IMR-90 (cell line): ENCODE measurements around the gene RPL10. TPM values are rescaled to one million over a fixed set of nuclear protein-coding genes. Genes with fewer than 3 reads are reported as not detected.
A peak's percentile ranks its signal among the peaks of the same experiment; 100 is the strongest.

ENCODE experiments used
- ATAC-seq: fragments of 200-7000 bp; cut with Tn5 transposase; 2 replicates; pipeline ENCODE4 v1.9.1; 2020; ENCODE audit warnings: low read depth, mild to moderate bottlenecking, moderate library complexity
- BruUV-seq: library from RNA; stranded (reverse); fragments of 400-500 nt; replicated peaks from 2 replicates; lab custom pipeline; 2021; lab: Mats Ljungman, UMichigan
- CTCF ChIA-PET: fragments of 300-600 bp; formaldehyde crosslinking; extraction: SDS; loops from one replicate; lab custom pipeline; 2021; ENCODE audit warnings: antibody characterized with exemption; lab: Yijun Ruan, JAX
- POLR2A ChIA-PET: fragments of 300-600 bp; sonication (Branson Sonifier 250); formaldehyde crosslinking; loops from one replicate; lab custom pipeline; 2022; ENCODE audit warnings: antibody characterized with exemption; ENCODE audit not compliant: unreplicated experiment; lab: Charles Lee
- DNase-seq: peaks from one replicate; pipeline ENCODE4 v3.0.0; 2013
- H2AFZ ChIP-seq: replicated peaks from 2 replicates; pipeline ENCODE3; 2013; ENCODE audit warnings: low read length, mild to moderate bottlenecking; ENCODE audit not compliant: poor library complexity
- H2AK5ac ChIP-seq: 2 replicates; pipeline ENCODE4 v1.6.1; 2013; ENCODE audit warnings: low read depth, low read length, inconsistent platforms
- H2AK9ac ChIP-seq: replicated peaks from 2 replicates; pipeline ENCODE3; 2013; ENCODE audit warnings: mild to moderate bottlenecking, low read depth, low read length, moderate library complexity; ENCODE audit not compliant: poor library complexity
- H2BK120ac ChIP-seq: 2 replicates; pipeline ENCODE4 v1.6.1; 2013; ENCODE audit warnings: low read depth, low read length, inconsistent platforms
- H2BK15ac ChIP-seq: 3 replicates; pipeline ENCODE4 v1.6.1; 2013; ENCODE audit warnings: low read depth, low read length, inconsistent platforms
- H2BK20ac ChIP-seq: 2 replicates; pipeline ENCODE4 v1.6.1; 2013; ENCODE audit warnings: low read depth, mild to moderate bottlenecking, inconsistent platforms, low read length, moderate library complexity
- H2BK5ac ChIP-seq: 2 replicates; pipeline ENCODE4 v1.6.1; 2013; ENCODE audit warnings: mild to moderate bottlenecking, low read depth, low read length, inconsistent platforms; ENCODE audit not compliant: poor library complexity, severe bottlenecking
- H3K14ac ChIP-seq: replicated peaks from 2 replicates; pipeline ENCODE4 v1.6.1; 2013; ENCODE audit warnings: low read depth, low read length, inconsistent platforms
- H3K18ac ChIP-seq: 2 replicates; pipeline ENCODE4 v1.6.1; 2013; ENCODE audit warnings: low read depth, low read length, control low read depth
- H3K23ac ChIP-seq: 2 replicates; pipeline ENCODE4 v1.6.1; 2013; ENCODE audit warnings: low read depth, low read length, inconsistent platforms
- H3K27ac ChIP-seq: 2 replicates; pipeline ENCODE4 v1.5.1; 2013; ENCODE audit warnings: mild to moderate bottlenecking, control low read depth, low read length; ENCODE audit not compliant: insufficient read depth
- H3K27me3 ChIP-seq: 2 replicates; pipeline ENCODE4 v1.6.1; 2013; ENCODE audit warnings: low read length; ENCODE audit not compliant: control insufficient read depth, insufficient read depth
- H3K36me3 ChIP-seq: 2 replicates; pipeline ENCODE4 v1.6.1; 2013; ENCODE audit warnings: low read length, mixed read lengths; ENCODE audit not compliant: control insufficient read depth, insufficient read depth
- H3K4ac ChIP-seq: 2 replicates; pipeline ENCODE4 v1.6.1; 2013; ENCODE audit warnings: low read depth, low read length, inconsistent platforms
- H3K4me1 ChIP-seq: 2 replicates; pipeline ENCODE4 v1.6.1; 2013; ENCODE audit warnings: low read length, mixed read lengths; ENCODE audit not compliant: control insufficient read depth, insufficient read depth
- H3K4me2 ChIP-seq: 2 replicates; pipeline ENCODE4 v1.6.1; 2013; ENCODE audit warnings: low read depth, mild to moderate bottlenecking, control low read depth, low read length, moderate library complexity
- H3K4me3 ChIP-seq: 2 replicates; pipeline ENCODE4 v1.5.1; 2013; ENCODE audit warnings: low read depth, mild to moderate bottlenecking, control low read depth, low read length, moderate library complexity; ENCODE audit not compliant: insufficient read depth
- H3K56ac ChIP-seq: 2 replicates; pipeline ENCODE4 v1.6.1; 2013; ENCODE audit warnings: low read length, inconsistent platforms; ENCODE audit not compliant: insufficient read depth; ENCODE audit errors: extremely low read depth
- H3K79me1 ChIP-seq, 2 experiments: 2 replicates each; pipeline ENCODE4 v1.6.1; 2013; ENCODE audit warnings: low read length in 2 of 2, inconsistent platforms in 1 of 2, low read depth in 1 of 2
- H3K9ac ChIP-seq: 2 replicates; pipeline ENCODE4 v1.6.1; 2013; ENCODE audit warnings: low read depth, low read length, control low read depth
- H3K9me1 ChIP-seq: 2 replicates; pipeline ENCODE4 v1.6.1; 2013; ENCODE audit warnings: low read length, inconsistent platforms; ENCODE audit not compliant: insufficient read depth
- H3K9me3 ChIP-seq: 2 replicates; pipeline ENCODE4 v1.6.1; 2013; ENCODE audit warnings: low read length; ENCODE audit not compliant: control insufficient read depth, insufficient read depth
- H4K20me1 ChIP-seq: 2 replicates; pipeline ENCODE4 v1.6.1; 2013; ENCODE audit warnings: low read length, inconsistent platforms; ENCODE audit not compliant: insufficient read depth
- H4K5ac ChIP-seq: 2 replicates; pipeline ENCODE4 v1.6.1; 2013; ENCODE audit warnings: mild to moderate bottlenecking, low read depth, low read length, control low read depth
- H4K8ac ChIP-seq, 2 experiments: 2 replicates each; pipeline ENCODE4 v1.6.1; 2013; ENCODE audit warnings: low read depth in 2 of 2, low read length in 2 of 2, control low read depth in 1 of 2, inconsistent platforms in 1 of 2
- H4K91ac ChIP-seq: 2 replicates; pipeline ENCODE4 v1.6.1; 2013; ENCODE audit warnings: low read depth, low read length, inconsistent platforms; ENCODE audit not compliant: insufficient read depth
- CEBPB ChIP-seq: IDR thresholded peaks from 2 replicates; pipeline ENCODE4 v1.6.1; 2012; ENCODE audit warnings: low read depth, low read length, improper control_type of control experiment
- CHD1 ChIP-seq: IDR thresholded peaks from 2 replicates; pipeline ENCODE4 v1.6.1; 2012; ENCODE audit warnings: low read depth, low read length, improper control_type of control experiment
- ELK1 ChIP-seq: fragments of 150-350 bp; IDR thresholded peaks from 2 replicates; pipeline ENCODE4 v1.6.1; 2016; ENCODE audit warnings: low read depth, mild to moderate bottlenecking, low read length, moderate library complexity, borderline replicate concordance
- MAFK ChIP-seq: IDR thresholded peaks from 2 replicates; pipeline ENCODE4 v1.6.1; 2012; ENCODE audit warnings: low read depth, low read length, improper control_type of control experiment
- MXI1 ChIP-seq: IDR thresholded peaks from 2 replicates; pipeline ENCODE4 v1.6.1; 2012; ENCODE audit warnings: low read depth, mild to moderate bottlenecking, low read length, moderate library complexity, borderline replicate concordance
- NFE2L2 ChIP-seq: fragments of 150-350 bp; IDR thresholded peaks from 2 replicates; pipeline ENCODE4 v1.6.1; 2016; ENCODE audit warnings: low read depth, mild to moderate bottlenecking, low read length
- POLR2A ChIP-seq: IDR thresholded peaks from 2 replicates; pipeline ENCODE4 v1.6.1; 2012; ENCODE audit warnings: mild to moderate bottlenecking, low read depth, low read length
- RAD21 ChIP-seq: IDR thresholded peaks from 2 replicates; pipeline ENCODE4 v1.6.1; 2012; ENCODE audit warnings: low read length, improper control_type of control experiment
- RCOR1 ChIP-seq: IDR thresholded peaks from 2 replicates; pipeline ENCODE4 v1.6.1; 2012; ENCODE audit warnings: mild to moderate bottlenecking, low read length, improper control_type of control experiment; ENCODE audit not compliant: insufficient replicate concordance
- RFX5 ChIP-seq: IDR thresholded peaks from 2 replicates; pipeline ENCODE4 v1.8.0; 2012; ENCODE audit warnings: low read depth, mild to moderate bottlenecking, low read length, moderate library complexity
- SMC3 ChIP-seq: fragments of 150-350 bp; IDR thresholded peaks from 2 replicates; pipeline ENCODE4 v1.6.1; 2016; ENCODE audit warnings: low read depth, mild to moderate bottlenecking, antibody characterized with exemption, low read length, moderate library complexity
- WGBS, 2 experiments: methylation state at CpG; one replicate each; pipeline versions ENCODE4 v1.1.5 to v1.1.7; 2013; ENCODE audit warnings: missing lambda C conversion rate in 2 of 2; ENCODE audit not compliant: insufficient read length in 1 of 2; ENCODE audit errors: extremely low coverage in 2 of 2; 5-methylcytosine and 5-hydroxymethylcytosine counted together
- dilution Hi-C: fragments of 300-500 bp; cut with HindIII; formaldehyde crosslinking; loops from one replicate; pipeline ENCODE4 v1.14.3; 2018; ENCODE audit warnings: low sequenced_read_pairs; ENCODE audit not compliant: unreplicated experiment
- in situ Hi-C: fragments of 300-500 bp; cut with MboI; formaldehyde crosslinking; loops from 3 replicates; pipeline ENCODE4 v1.14.3; 2019; ENCODE audit warnings: low sequenced_read_pairs, inconsistent platforms, mixed read lengths
- intact Hi-C: fragments of 100-400 bp; cut with micrococcal nuclease; formaldehyde crosslinking; loops from 2 replicates; pipeline ENCODE4 v1.10.0; 2022
- polyA plus RNA-seq, 3 experiments: library from polyadenylated mRNA; depleted of rRNA; stranded (reverse); fragments of >200 nt; gene quantifications; 2 replicates each; pipeline ENCODE4 v1.2.3, GENCODE V29; 2012; ENCODE audit warnings: low replicate concordance in 1 of 3
- total RNA-seq: library from RNA; depleted of rRNA; stranded (reverse); fragments of >200 nt; gene quantifications from 2 replicates; pipeline ENCODE4 v1.2.3, GENCODE V29; 2012
- TF ChIP-seq, protein P1 (sequence below): conservative IDR thresholded peaks from 2 replicates; pipeline ENCODE4 v1.5.1; 2012; ENCODE audit warnings: mild to moderate bottlenecking, low read depth, low read length, improper control_type of control experiment

RPL10 gene
- total and polyA plus RNA-seq, 2 of the 4 experiments (the other 2 are of a cell fraction): 1,582 to 7,467 TPM

- H4K8ac ChIP-seq: no peak overlapping the region
- no peak overlapping the region for H3K18ac ChIP-seq
- H2BK15ac ChIP-seq: no peak overlapping the region
- no peak overlapping the region for H3K4ac ChIP-seq
- no peak overlapping the region for H2AK5ac ChIP-seq
- no peak overlapping the region for H3K4me3 ChIP-seq
- dilution Hi-C loops (no loop called here), intact Hi-C loops (no loop called here), in situ Hi-C loops (no loop called here)
- no peaks in the 10 kb centered on the region for H3K27me3 ChIP-seq
- no peak overlapping the region for H4K91ac ChIP-seq
- H3K4me2 ChIP-seq: no peak overlapping the region
- H2AFZ ChIP-seq: peak overlapping the region; percentile 28
- DNase-seq (no peak), ATAC-seq (no peak)
- H3K14ac ChIP-seq: no peak overlapping the region
- peaks cover 90% of the 10 kb centered on the region for H3K36me3 ChIP-seq
- no peaks in the 10 kb centered on the region for H3K4me1 ChIP-seq
- peaks cover 99% of the 10 kb centered on the region for H4K20me1 ChIP-seq
- BruUV-seq: no TSS peak
- H2AK9ac ChIP-seq: peak overlapping the region; percentile 48
- TF ChIP-seq RAD21 (no peak), MXI1 (no peak), MAFK (no peak), SMC3 (no peak), CEBPB (no peak), CHD1 (no peak), NFE2L2 (no peak), ELK1 (no peak), RFX5 (no peak), RCOR1 (no peak), POLR2A (no peak)
- TF ChIP-seq, protein P1, sequence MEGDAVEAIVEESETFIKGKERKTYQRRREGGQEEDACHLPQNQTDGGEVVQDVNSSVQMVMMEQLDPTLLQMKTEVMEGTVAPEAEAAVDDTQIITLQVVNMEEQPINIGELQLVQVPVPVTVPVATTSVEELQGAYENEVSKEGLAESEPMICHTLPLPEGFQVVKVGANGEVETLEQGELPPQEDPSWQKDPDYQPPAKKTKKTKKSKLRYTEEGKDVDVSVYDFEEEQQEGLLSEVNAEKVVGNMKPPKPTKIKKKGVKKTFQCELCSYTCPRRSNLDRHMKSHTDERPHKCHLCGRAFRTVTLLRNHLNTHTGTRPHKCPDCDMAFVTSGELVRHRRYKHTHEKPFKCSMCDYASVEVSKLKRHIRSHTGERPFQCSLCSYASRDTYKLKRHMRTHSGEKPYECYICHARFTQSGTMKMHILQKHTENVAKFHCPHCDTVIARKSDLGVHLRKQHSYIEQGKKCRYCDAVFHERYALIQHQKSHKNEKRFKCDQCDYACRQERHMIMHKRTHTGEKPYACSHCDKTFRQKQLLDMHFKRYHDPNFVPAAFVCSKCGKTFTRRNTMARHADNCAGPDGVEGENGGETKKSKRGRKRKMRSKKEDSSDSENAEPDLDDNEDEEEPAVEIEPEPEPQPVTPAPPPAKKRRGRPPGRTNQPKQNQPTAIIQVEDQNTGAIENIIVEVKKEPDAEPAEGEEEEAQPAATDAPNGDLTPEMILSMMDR: no peak
- H3K9me1 ChIP-seq: no peaks in the 10 kb centered on the region; the same call in 1 of the 2 replicates
- no peak overlapping the region for H4K5ac ChIP-seq
- H3K9ac ChIP-seq: no peak overlapping the region
- WGBS, 2 experiments: 70% methylated on average over 3 of the region's 6 CpGs; no CpG with 5 or more reads in 1 of the 2 experiments
- H3K27ac ChIP-seq: 0 out of 2 replicates have a peak overlapping the region, but pooled peaks have one; percentile 14
- no peak overlapping the region for H3K56ac ChIP-seq
- ChIA-PET CTCF (no interaction called here), POLR2A (no interaction called here)
- H2BK20ac ChIP-seq: no peak overlapping the region
- no peak overlapping the region for H2BK120ac ChIP-seq
- H2BK5ac ChIP-seq: no peak overlapping the region
- H3K23ac ChIP-seq: no peak overlapping the region
- peaks cover 7 to 31% of the 10 kb centered on the region in 2 experiments; a peak in 2 of 4 replicates for H3K79me1 ChIP-seq
- H3K9me3 ChIP-seq: no peaks in the 10 kb centered on the region
These were observed 39.3 kb upstream of the RPL10 start for GRCh38 chrX:154358829-154359228.
